ENCODE results near the gene DCC. TPM values are rescaled to one million over a fixed set of nuclear protein-coding genes. Genes with fewer than 3 reads are reported as not detected.

Gene DCC
- total and polyA plus RNA-seq, 3 donors from 2014 or later = 7.9 to 42.1 (median 24.5) TPM

- Histone ChIP-seq H3K27me3 (no peaks in the 10 kb centered on the region), H3K9me3 (no peaks in the 10 kb centered on the region), H3K27ac (no peak overlapping the region), H3K4me3 (no peak overlapping the region), H3K4me1 (no peaks in the 10 kb centered on the region), H3K36me3 (ENCODE audit: low read depth, missing control alignments) (no peaks in the 10 kb centered on the region)
- intact Hi-C loops (cut with DNase I; ENCODE audit: low total_unique reads) = no loop called here
- no peak for DNase-seq
- TF ChIP-seq POLR2A (IDR thresholded peaks at IDR 0.05) (no peak), CTCF (IDR thresholded peaks at IDR 0.05) (no peak)
Measured at GRCh38 chr18:52441794-52442193, 101.8 kb downstream of the DCC start.

GRCh38 chr18:52442686-52443085, 102.7 kb downstream of the DCC start:
- H3K9me3 ChIP-seq = no peaks in the 10 kb centered on the region
- no peak overlapping the region for H3K4me3 ChIP-seq
- no peak overlapping the region for H3K27ac ChIP-seq
- WGBS, 2 donors = 79 to 100% methylated on average over 2 of the region's 2 CpGs
- no peaks in the 10 kb centered on the region for H3K4me1 ChIP-seq
- TF ChIP-seq POLR2A (IDR thresholded peaks at IDR 0.05) (no peak), CTCF (IDR thresholded peaks at IDR 0.05) (no peak)
- no peaks in the 10 kb centered on the region for H3K27me3 ChIP-seq
- DNase-seq = no peak
- intact Hi-C loops (cut with DNase I; ENCODE audit: low total_unique reads) = no loop called here
- H3K36me3 ChIP-seq (ENCODE audit: low read depth, missing control alignments) = no peaks in the 10 kb centered on the region

- Histone ChIP-seq H3K27ac (no peak overlapping the region), H3K4me3 (no peak overlapping the region), H3K9me3 (no peaks in the 10 kb centered on the region), H3K4me1 (no peaks in the 10 kb centered on the region), H3K27me3 (no peaks in the 10 kb centered on the region), H3K36me3 (ENCODE audit: low read depth, missing control alignments) (no peaks in the 10 kb centered on the region)
- TF ChIP-seq POLR2A (IDR thresholded peaks at IDR 0.05) (no peak), CTCF (IDR thresholded peaks at IDR 0.05) (no peak)
- 32 to 51% methylated on average over 4 of the region's 4 CpGs for WGBS, 2 donors
- intact Hi-C loops (cut with DNase I; ENCODE audit: low total_unique reads) = no loop called here
- DNase-seq = no peak
Measured at GRCh38 chr18:52451256-52451655, 111.3 kb downstream of the DCC start.

GRCh38 chr18:52451851-52452250, 111.9 kb downstream of the DCC start:
- H3K4me3 ChIP-seq = no peak overlapping the region
- intact Hi-C loops (cut with DNase I; ENCODE audit: low total_unique reads) = no loop called here
- H3K9me3 ChIP-seq = no peaks in the 10 kb centered on the region
- H3K4me1 ChIP-seq = no peaks in the 10 kb centered on the region
- H3K27ac ChIP-seq = no peak overlapping the region
- no peaks in the 10 kb centered on the region for H3K27me3 ChIP-seq
- DNase-seq = no peak
- H3K36me3 ChIP-seq (ENCODE audit: low read depth, missing control alignments) = no peaks in the 10 kb centered on the region
- TF ChIP-seq POLR2A (IDR thresholded peaks at IDR 0.05) (no peak), CTCF (IDR thresholded peaks at IDR 0.05) (no peak)
- 64 to 82% methylated on average over 1 of the region's 1 CpG for WGBS, 2 donors

GRCh38 chr18:52452427-52452826, 112.4 kb downstream of the DCC start:
- Histone ChIP-seq H3K36me3 (ENCODE audit: low read depth, missing control alignments) (no peaks in the 10 kb centered on the region), H3K4me1 (no peaks in the 10 kb centered on the region), H3K27me3 (no peaks in the 10 kb centered on the region), H3K9me3 (no peaks in the 10 kb centered on the region), H3K4me3 (no peak overlapping the region), H3K27ac (no peak overlapping the region)
- no peak for DNase-seq
- intact Hi-C loops (cut with DNase I; ENCODE audit: low total_unique reads) = no loop called here
- 88 to 93% methylated on average over 4 of the region's 4 CpGs for WGBS, 2 donors
- TF ChIP-seq POLR2A (IDR thresholded peaks at IDR 0.05) (no peak), CTCF (IDR thresholded peaks at IDR 0.05) (no peak)

All from testis (tissue), 3 donors.